SW480 (cell line): ENCODE data around the gene SNRPD1.
"Not testable (repeated sequence)": the region's sequence is repeated elsewhere in the genome, so short reads cannot be mapped to it uniquely, and the experiment has no call there.

Source experiments
- DNase-seq: peaks from one replicate; pipeline ENCODE4 v3.0.0-alpha.2; 2016; ENCODE audit warnings: low spot score

SNRPD1 gene

DNA sequence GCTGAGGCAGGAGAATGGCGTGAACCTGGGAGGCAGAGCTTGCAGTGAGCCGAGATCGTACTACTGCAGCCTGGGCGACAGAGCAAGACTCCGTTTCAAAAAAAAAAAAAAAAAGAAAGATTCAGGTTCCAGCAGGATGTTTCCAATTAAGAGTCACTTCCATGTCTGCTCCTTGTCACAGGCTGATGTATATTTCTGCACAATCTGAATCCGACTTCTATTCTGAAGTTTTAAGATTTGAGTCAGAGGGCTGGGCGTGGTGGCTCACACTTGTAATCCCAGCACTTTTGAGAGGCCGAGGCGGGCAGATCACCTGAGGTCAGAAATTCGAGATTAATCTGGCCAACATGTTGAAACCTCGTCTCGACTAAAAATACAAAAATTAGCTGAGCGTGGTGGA is 24.7 kb downstream of the SNRPD1 start:
- DNase-seq, result no peak

DNA sequence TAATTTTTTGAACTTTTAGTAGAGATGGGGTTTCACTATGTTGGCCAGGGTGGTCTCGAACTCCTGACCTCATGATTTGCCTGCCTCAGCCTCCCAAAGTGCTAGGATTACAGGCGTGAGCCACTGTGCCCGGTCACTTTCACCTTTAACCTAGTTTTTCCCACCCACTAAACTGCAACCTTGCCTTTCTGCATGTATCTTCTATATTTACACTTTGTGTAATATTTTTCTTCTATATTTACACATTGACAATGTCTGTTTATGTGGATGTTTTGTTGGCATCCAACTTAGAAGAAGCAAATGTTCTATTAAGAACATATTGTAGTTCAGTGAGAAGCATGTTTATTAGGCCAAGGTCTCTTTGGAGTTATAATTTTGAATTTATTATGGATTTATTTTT is 26.7 kb downstream of the SNRPD1 start:
- no peak for DNase-seq

DNA sequence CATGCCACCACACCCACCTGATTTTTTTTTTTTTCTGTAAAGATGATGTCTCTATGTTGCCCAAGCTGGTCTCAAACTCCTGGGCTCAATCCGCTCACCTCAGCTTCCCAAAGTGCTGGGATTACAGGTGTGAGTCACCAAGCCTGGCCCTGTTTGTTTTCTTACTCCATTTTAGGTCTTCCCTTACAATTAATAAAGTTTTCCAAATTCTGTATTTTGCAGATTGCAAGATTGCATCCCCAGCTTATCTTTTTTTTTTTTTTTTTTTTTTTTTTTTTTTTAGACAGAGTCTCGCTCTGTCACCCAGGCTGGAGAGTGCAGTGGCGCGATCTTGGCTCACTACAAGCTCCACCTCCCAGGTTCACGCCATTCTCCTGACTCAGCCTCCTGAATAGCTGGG is 28.3 kb downstream of the SNRPD1 start:
- not testable (repeated sequence) for DNase-seq

DNA sequence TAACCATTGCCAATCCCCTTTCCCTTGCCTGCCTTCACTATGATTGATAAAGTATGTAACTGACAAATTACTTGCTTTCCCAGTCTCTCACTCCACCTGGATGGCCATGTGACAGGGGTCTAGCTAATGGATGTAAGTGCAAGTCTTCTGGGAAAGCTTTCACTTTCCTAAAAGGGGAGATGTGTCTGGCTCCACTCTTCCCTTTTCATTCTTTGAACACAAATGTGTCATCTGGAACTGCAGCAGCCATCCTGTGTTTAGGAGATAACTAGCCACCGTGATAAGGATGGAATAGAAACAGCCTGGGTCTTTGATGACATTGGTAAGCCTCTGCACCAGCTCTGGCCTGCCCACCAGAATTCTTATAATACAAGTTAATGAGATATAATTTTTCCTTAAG is 38.2 kb downstream of the SNRPD1 start:
- DNase-seq, result no peak

DNA sequence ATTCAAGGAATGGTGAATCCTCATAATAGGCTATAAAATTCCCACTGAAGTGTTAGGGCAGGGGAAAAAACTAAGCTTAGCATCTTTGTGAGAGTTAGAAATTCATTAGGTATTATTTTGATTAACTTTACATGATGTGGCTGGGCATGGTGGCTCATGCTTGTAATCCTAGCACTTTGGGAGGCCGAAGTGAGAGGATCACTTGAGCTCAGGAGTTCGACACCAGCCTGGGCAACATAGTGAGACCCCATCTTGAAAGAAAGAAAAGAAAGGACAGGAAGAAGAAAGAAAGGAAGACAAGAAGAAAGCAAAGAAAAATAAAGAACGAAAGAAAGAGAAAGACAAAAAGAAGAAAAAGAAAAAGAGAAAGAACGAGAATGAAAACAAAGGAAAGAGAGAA is 40.0 kb downstream of the SNRPD1 start:
- DNase-seq, result no peak

DNA sequence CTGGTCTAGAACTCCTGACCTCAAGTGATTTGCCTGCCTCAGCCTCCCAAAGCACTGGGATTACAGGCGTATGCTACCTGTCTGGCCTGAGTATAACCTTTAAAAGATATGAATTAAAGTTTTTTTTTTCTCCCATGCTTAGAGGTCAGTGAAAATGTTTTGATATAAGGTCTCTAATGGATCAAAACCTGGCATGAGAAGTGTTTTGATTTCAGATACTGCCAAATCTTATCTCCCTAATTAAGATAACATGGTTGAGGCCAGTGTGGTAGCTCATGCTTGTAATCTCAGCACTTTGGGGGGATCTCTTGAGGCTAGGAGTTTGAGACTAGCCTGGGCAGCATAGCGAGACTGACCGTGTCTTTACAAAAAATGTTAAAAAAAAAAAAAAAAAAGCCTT is 41.2 kb downstream of the SNRPD1 start:
- no peak for DNase-seq

DNA sequence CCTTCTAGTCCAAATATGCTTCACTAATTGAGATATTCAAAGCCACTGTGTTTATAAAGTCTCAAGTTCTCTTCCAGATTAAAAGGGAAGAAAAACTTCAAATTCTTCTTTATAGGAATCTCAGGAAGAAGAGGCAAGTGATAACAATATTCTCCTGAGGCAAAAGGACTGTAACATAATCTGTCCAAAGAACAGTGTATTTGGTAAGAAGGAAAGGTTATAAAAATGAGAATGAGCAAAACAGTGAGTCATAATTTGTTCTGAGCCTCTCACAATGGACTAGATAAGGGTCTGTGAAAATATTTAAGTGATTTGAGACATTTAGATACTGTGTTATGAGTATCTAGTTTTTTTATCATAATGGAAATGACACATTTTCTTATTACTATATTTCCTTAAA is 44.3 kb downstream of the SNRPD1 start:
- no peak for DNase-seq

DNA sequence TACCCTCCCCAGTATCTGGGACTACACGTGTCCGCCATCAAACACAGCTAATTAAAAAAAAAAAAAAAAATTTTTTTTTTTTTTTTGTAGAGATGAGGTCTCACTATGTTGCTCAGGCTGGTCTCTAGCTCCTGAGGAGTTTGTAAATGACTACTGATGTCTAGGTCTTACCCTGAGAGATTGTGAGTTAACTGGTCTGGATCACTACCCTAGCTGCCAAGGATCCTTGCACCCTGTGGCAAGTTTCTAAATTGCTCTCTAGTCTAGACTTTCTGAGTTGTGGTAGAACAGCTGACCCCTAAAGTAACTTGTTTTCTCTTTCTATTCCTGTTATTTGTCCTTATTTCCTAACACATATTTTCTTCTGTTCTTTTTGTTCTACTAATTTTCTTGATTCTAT is 48.0 kb downstream of the SNRPD1 start:
- DNase-seq, result no peak

DNA sequence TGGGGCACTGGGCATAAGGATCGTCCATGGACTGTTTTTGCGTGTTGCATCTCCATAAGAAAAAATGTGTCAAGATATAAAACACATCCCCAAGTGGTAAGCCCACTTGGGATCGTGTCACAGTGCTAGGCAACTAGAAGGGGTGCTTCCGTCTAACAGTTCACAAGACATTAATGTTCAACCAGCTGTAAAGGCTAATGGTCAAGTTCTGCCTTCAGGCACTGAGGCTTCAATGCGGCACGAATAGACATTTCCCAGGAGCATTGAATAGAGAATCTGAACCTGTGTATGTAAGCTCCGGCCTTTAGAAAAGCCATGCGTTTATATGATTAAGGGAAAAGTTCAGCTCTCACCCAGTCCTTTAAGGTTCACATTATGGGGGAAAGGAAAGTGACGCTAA is 50.5 kb downstream of the SNRPD1 start:
- DNase-seq, result no peak

DNA sequence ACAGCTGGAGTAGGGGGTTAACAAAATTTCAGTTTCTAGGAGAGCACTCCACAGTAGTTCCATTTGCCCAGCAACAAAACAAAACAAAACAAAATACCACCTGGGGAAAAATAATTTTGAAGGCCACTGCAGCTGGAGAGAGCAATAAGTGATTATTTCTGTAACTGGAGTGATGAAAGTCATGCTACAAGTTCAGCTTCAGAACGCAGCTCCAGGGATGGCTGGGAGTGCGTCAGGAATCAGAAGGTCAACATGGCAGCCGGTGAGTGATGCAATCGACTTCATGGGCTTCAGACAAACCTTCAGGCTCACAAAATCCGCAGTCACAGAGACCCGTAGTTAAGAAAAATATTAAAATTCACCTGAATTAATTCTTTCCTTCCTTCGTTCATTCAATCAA is 51.5 kb downstream of the SNRPD1 start:
- DNase-seq, result no peak

DNA sequence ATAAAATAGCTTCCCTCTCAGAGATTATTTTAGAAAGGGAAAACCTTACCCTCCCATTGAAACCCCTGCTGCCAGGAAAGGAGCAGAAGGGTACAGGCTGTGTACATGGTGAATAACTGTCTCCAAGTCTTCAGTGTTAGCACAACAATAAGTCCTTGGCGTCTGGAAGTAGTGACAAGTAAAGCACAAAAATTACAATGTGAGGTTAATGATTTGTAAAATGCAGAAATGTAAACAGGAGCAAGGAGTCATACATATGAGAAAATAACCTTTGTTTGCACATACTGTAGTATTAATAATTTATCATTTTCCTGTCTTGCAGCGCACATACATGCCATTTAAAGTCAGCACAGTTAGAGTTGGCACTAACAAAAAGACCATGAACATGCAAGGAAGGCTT is 52.0 kb downstream of the SNRPD1 start:
- DNase-seq, result no peak

DNA sequence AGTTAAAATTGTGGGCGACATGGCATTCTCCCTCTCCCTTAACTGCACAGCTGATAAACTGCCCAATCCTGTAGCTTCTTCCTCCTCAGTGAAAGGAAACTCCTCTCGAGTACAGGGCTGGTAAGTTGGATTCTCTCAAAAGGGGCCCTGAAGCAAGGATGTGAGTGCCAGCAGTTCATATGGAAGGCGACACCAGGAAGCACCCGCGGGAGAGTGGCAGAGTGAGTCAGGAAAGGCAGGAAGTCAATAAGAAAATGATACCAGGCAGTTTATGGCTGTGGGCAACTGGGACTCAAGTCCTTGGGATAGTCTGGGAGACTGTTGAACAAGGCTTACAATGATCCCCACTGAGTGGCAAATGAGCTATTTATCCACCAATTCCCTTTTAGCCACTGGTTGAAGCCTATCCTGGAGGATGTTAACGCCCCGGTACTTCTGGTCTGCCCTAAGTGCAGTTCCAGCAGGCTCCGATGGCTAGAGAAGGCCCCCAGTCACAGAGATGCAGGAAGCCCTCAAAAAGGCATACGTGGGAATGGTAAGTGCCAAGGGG is 57.7 kb downstream of the SNRPD1 start:
- DNase-seq, result peak; percentile 22

DNA sequence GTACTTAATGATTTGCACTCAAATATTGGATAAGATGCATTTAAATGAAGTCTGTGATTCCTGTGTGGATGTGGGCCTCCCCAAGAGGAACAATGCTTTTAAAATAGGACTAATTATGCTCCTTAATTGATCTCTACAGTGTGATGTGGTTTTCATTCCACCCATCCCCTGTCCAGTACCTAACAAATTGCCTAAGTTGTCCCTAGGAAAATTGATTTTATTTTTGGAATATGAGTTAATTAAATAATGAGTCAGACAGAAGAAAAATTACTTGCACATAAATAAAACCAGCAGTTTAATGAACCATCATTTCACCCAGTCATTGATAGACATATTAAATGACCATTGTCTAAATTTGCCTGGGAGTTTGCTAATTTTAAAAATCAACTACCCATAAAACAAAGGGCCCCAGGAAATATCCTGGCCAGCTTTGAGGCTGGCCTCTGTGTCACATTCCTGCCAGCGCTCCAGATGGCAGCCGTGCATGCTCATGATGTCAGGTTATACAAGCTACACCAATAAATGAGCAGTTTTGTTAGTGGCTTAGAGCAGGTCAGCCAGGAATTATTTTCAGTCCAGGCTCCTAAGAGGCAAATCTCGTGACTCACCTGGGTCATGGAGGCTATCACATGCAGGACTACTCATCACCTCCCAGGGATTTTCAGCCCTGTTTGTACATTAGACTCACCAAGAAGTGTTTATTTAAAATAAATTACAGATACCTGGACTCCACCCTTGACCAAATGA is 60.6 kb downstream of the SNRPD1 start:
- peak; percentile 36 for DNase-seq

DNA sequence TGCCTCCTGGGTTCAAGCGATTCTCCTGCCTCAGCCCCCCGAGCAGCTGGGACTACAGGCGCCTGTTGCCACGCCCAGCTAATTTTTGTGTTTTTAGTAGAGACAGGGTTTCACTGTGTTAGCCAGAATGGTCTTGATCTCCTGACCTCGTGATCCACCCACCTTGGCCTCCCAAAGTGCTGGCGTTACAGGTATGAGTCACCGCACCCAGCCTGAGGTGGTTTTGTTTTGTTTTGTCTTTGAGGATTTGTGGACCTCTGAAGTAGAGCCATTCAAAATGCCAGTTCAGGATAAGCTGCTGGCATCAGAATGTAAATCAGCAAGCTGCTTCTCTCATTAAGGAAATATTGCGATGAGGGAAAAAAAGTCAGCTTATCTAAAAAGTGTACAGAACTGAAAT is 63.2 kb downstream of the SNRPD1 start:
- DNase-seq, result peak; percentile 64

DNA sequence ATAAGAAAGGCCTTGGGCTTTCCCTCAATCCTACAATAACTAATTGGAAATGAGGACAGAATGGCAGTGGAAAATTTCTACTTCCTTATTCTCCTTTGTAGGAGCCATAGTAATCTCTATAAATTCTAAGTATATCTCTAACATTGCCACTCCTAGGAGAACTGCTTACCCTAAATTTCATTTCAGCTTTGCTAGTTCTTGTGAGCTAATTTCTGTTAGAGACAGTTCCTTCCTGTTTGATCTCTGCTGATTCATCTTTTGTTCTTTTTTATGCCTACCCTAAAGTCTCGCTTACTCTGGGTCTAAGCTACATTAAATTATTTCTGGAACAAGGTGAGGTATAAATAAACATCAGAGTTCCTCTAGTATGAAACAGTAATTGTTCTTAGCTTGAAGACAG is 66.7 kb downstream of the SNRPD1 start:
- DNase-seq, result no peak

DNA sequence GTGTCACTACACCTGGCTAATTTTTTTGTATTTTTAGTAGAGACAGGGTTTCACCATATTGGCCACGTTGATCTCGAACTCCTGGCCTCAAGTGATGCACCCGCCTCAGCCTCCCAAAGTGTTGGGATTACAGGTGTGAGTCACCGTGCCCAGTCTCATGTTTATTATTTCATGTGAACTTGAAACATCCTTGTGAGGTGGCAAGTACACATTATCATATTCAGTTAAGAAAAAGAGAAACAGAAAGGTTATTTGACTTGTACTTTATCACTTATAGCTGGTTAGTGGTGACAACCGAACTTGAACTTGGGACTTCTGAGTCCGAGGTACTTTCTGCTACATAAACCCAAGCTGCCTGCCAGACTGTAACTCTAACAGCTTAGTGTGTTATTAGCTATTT is 68.0 kb downstream of the SNRPD1 start:
- DNase-seq, result no peak

DNA sequence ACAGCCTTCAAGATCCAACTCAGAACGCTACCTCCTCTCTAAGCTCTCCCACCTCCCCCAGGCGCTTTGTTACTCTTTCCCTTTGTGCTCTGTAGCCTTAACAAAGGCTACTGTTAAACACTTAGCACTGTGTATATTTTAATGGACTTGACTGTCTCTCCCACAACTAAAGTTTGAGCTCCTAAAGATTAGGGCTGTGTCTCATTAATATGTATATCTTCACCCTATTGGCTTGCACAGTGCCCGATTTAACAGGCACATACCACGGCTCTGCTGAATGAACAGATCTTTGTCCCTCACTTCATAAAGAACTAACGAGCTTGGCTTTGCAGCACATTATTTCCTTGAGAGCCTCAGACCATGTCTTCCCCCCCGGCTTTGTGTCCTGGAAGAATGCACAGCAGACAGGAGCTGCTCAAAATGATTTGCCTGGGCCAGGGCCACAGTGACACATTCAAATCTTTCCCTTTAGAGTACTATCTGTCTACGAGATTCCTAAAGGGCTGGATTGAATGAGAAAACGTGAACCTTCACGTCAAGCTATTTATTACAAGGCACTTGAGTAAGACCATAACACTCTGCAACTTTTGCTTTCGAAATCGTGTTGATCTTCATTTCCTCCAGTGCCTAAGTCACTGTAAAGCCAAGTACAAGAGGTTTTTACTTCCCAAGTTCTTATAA is 70.4 kb downstream of the SNRPD1 start:
- DNase-seq, result no peak
